SK-MEL-5 (cell line): ENCODE results near the gene TCP11L1. TPM values are rescaled to one million over a fixed set of nuclear protein-coding genes. Genes with fewer than 3 reads are reported as not detected.
"Not testable (repeated sequence)": the region's sequence is repeated elsewhere in the genome, so short reads cannot be mapped to it uniquely, and the experiment has no call there.

Source experiments
- DNase-seq: peaks from one replicate; pipeline ENCODE4 v3.0.0-alpha.2; 2016; ENCODE audit warnings: low read depth, low spot score
- in situ Hi-C: cut with HindIII; loops from 2 replicates; pipeline ENCODE4 v1.10.0; 2016; ENCODE audit warnings: low sequenced_read_pairs, high pct_unique_total_duplicates, low pct_unique_long_range_greater_than_20kb
- small RNA-seq, 2 experiments: library from RNA; depleted of rRNA; stranded (forward); fragments of <200 nt; gene quantifications; one replicate each; pipeline ENCODE3, GENCODE V24; 2014
- total RNA-seq: library from RNA; depleted of rRNA; stranded (reverse); fragments of >200 nt; shearing (Covaris generic); gene quantifications from 2 replicates; pipeline ENCODE4 v1.2.3, GENCODE V29; 2014; rRNA removed

Gene TCP11L1
- total RNA-seq, 1 experiment from 2014 or later, result 11.9 TPM

GRCh38 chr11:33116535-33116934 is 77.2 kb downstream of the TCP11L1 start:
- DNase-seq, result no peak

DNA sequence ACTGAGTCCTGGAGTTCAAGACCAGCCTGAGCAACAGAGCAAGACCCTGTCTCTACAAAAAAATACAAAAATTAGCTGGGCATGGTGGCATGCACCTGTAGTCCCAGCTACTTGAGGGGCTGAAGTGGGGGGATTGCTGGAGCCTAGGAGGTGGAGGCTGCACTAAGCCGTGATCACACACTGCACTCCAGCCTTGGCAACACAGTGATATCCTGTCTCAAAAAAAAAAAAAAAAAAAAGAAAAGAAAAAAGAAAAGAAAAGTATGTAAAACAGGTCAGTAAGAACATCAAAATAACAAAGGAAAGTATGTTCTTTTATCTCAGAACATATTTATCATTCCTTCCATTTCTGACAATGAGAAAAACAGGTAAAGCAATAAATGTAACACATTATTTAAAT is 83.3 kb downstream of the TCP11L1 start:
- in situ Hi-C loops, DNase-seq: not testable (repeated sequence)

More at GRCh38 chr11:33116535-33116934, 77.2 kb downstream of the TCP11L1 start:
- in situ Hi-C loops, result no loop called here

Small RNA genes lying within 50 kb of the gene (small RNA-seq; reads per million reads assigned to genes)
- gene RF00019, result 0 reads per million in 2 experiments

Other genes with a start within 250 kb of the TCP11L1 start
- gene CCDC73, start 244.9 kb upstream of the TCP11L1 start, total RNA-seq, result not detected in 2 replicates
- gene PRRG4, start 209.6 kb upstream of the TCP11L1 start, total RNA-seq, result 0.18 and 0.29 TPM in 2 replicates
- gene QSER1, start 146.8 kb upstream of the TCP11L1 start, total RNA-seq, result 21.7 and 24.1 TPM in 2 replicates
- gene DEPDC7, start 23.7 kb upstream of the TCP11L1 start, total RNA-seq, result 4.4 and 6.3 TPM in 2 replicates
- gene CSTF3, start 121.9 kb downstream of the TCP11L1 start, total RNA-seq, result 18.8 and 19.0 TPM in 2 replicates
- 37.8 and 40.7 TPM in 2 replicates for gene HIPK3, start 217.8 kb downstream of the TCP11L1 start, total RNA-seq